ENCODE results near the gene INPP5A.

The INPP5A gene

GRCh38 chr10:132601567-132601966, 64.0 kb downstream of the INPP5A start:
- DNase-seq = no peak

- DNase-seq = no peak
Observed at GRCh38 chr10:132602614-132603013, 65.0 kb downstream of the INPP5A start.

- no peak for DNase-seq
Observed at GRCh38 chr10:132603851-132604533, 66.4 kb downstream of the INPP5A start.

GRCh38 chr10:132604686-132605085, 67.1 kb downstream of the INPP5A start:
- DNase-seq = no peak

GRCh38 chr10:132605390-132605789, 67.8 kb downstream of the INPP5A start:
- no peak for DNase-seq

- DNase-seq = no peak
Observed at GRCh38 chr10:132606031-132606491, 68.5 kb downstream of the INPP5A start.

GRCh38 chr10:132606536-132607316, 69.1 kb downstream of the INPP5A start:
- DNase-seq = no peak

GRCh38 chr10:132607491-132607890, 69.9 kb downstream of the INPP5A start:
- no peak for DNase-seq

GRCh38 chr10:132607961-132608495, 70.4 kb downstream of the INPP5A start:
- DNase-seq = no peak

- DNase-seq = no peak
Observed at GRCh38 chr10:132608511-132609195, 71.1 kb downstream of the INPP5A start.

- no peak for DNase-seq
Observed at GRCh38 chr10:132609211-132609610, 71.6 kb downstream of the INPP5A start.

- DNase-seq = no peak
Observed at GRCh38 chr10:132610071-132610701, 72.6 kb downstream of the INPP5A start.

- DNase-seq = no peak
Observed at GRCh38 chr10:132611026-132611910, 73.7 kb downstream of the INPP5A start.

GRCh38 chr10:132611986-132612385, 74.4 kb downstream of the INPP5A start:
- no peak for DNase-seq

GRCh38 chr10:132612571-132613504, 75.3 kb downstream of the INPP5A start:
- DNase-seq = no peak

- no peak for DNase-seq
Observed at GRCh38 chr10:132613566-132614348, 76.2 kb downstream of the INPP5A start.

GRCh38 chr10:132614431-132615340, 77.1 kb downstream of the INPP5A start:
- no peak for DNase-seq

- DNase-seq = no peak
Observed at GRCh38 chr10:132615341-132616169, 78.0 kb downstream of the INPP5A start.

All from fibroblast of skin of right quadriceps (primary cell).